Thymus (tissue), 11 donors: ENCODE measurements around the gene DIAPH2. TPM values are rescaled to one million over a fixed set of nuclear protein-coding genes. Genes with fewer than 3 reads are reported as not detected.
"Not testable (repeated sequence)": the region's sequence is repeated elsewhere in the genome, so short reads cannot be mapped to it uniquely, and the experiment has no call there.

Source experiments
- DNase-seq, 9 donors: peaks; one replicate each; pipeline ENCODE4 v3.0.0-alpha.2; 2013; ENCODE audit warnings: low spot score in 9 of 9, low read depth in 6 of 9, missing footprints in 1 of 9
- H3K27ac ChIP-seq, 2 donors: one replicate each; pipeline ENCODE4 v1.5.1; 2013; ENCODE audit warnings: control low read depth in 1 of 2, low read depth in 1 of 2, low read length in 1 of 2, mild to moderate bottlenecking in 1 of 2, moderate library complexity in 1 of 2
- H3K27me3 ChIP-seq, 2 donors: one replicate each; pipeline ENCODE4 v1.5.1; 2013; ENCODE audit warnings: low read length in 1 of 2; ENCODE audit not compliant: control insufficient read depth in 2 of 2, insufficient read depth in 1 of 2
- H3K36me3 ChIP-seq, 2 donors: one replicate each; pipeline ENCODE4 v1.5.1; 2013; ENCODE audit warnings: low read length in 1 of 2, mild to moderate bottlenecking in 1 of 2, moderate library complexity in 1 of 2; ENCODE audit not compliant: control insufficient read depth in 2 of 2, insufficient read depth in 2 of 2
- H3K4me1 ChIP-seq, 2 donors: one replicate each; pipeline ENCODE4 v1.5.1; 2013; ENCODE audit warnings: low read length in 2 of 2; ENCODE audit not compliant: control insufficient read depth in 2 of 2, insufficient read depth in 2 of 2
- H3K4me3 ChIP-seq, 2 donors: one replicate each; pipeline ENCODE4 v1.5.1; 2013; ENCODE audit warnings: low read length in 2 of 2, control low read depth in 1 of 2, mild to moderate bottlenecking in 1 of 2
- H3K9me3 ChIP-seq, 2 donors: one replicate each; pipeline ENCODE4 v1.5.1; 2013; ENCODE audit warnings: low read length in 1 of 2, mild to moderate bottlenecking in 1 of 2; ENCODE audit not compliant: control insufficient read depth in 2 of 2, insufficient read depth in 1 of 2
- WGBS: extraction: QIAGEN DNeasy Blood & Tissue Kit; methylation state at CpG from one replicate; pipeline ENCODE4 v1.1.7; 2013; 5-methylcytosine and 5-hydroxymethylcytosine counted together
- polyA plus RNA-seq: library from polyadenylated mRNA; stranded (reverse); fragments of 200-250 nt; gene quantifications from one replicate; pipeline ENCODE4 v1.2.3, GENCODE V29; 2013
- total RNA-seq: library from RNA; stranded (reverse); fragments of 120-200 nt; gene quantifications from one replicate; pipeline ENCODE4 v1.2.4, GENCODE V29; 2013
- donor health status: healthy.

DIAPH2 gene
- total and polyA plus RNA-seq, 2 donors, result 4.8 to 13.1 TPM

DNA sequence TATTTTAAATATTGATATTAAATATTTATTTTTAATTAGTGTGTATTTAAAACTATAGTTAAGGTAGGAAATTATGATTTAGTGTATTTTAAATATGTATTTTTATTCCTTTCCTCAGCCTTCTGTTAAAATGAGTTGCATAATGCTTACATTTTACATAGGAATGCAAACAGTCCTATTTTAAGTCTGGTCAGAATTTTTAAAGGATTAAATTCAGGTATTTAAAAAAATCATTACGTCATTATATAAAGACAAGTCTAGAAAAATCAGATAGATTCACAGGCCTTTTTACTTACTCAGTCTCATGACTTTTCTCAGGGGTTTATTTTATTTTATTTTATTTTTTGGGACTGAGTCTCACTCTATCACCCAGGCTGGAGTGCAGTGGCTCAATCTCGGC lies 148.7 kb downstream of the DIAPH2 start:
- 96% methylated on average over 2 of the region's 2 CpGs for WGBS
- no peaks in the 10 kb centered on the region for H3K36me3 ChIP-seq
- no peak overlapping the region for H3K27ac ChIP-seq
- no peaks in the 10 kb centered on the region for H3K9me3 ChIP-seq
- H3K27me3 ChIP-seq, result no peaks in the 10 kb centered on the region
- DNase-seq, result no peak
- no peaks in the 10 kb centered on the region for H3K4me1 ChIP-seq
- no peak overlapping the region for H3K4me3 ChIP-seq

DNA sequence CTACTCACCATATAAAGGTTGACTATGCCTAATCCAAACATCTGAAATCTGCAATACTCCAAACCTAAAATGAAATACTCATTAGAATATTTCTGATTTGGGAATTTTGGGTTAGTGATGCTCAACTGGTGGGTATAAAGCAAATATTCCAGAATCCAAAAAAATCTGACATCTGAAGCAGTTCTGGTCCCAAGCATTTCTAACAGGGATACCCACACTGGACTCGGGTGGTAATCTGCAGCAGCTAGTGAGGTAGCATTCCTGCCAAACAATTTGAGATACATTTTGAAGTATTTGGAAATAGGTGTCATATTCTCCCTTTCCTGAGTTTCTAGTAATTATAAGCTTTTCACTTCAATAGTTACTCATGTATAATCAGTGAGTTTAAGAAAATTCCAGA lies 149.5 kb downstream of the DIAPH2 start:
- Histone ChIP-seq H3K4me3 (no peak overlapping the region), H3K27me3 (no peaks in the 10 kb centered on the region), H3K27ac (no peak overlapping the region), H3K9me3 (no peaks in the 10 kb centered on the region), H3K36me3 (no peaks in the 10 kb centered on the region), H3K4me1 (no peaks in the 10 kb centered on the region)
- WGBS, result 97% methylated on average over 1 of the region's 1 CpG
- DNase-seq, result no peak

DNA sequence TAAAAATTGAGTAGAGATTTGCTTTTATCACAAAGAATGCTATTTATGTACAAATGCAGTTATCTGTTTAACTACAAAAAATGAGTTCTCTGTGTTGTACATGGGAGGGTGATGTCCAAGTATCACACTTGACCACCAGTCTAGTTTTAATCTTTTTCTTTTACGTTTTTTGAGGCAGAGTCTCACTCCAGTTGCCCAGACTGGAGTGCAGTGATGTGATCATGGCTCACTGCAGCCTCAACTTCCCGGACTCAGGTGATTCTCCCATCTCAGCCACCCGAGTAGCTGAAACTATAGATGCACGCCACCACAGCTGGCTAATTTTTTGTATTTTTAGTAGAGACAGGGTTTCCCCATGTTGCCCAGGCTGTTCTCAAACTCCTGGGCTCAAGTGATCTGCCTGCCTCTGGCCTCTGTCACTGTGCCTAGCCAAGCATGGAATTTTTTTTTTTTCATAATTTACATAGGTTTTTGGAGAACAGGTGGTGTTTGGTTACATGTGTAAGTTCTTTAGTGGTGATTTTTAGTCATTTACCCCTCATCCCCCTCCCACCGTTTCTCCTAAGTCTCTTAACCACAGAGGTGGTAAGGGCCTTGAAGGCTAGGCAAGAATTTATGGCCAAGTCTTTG lies 151.1 kb downstream of the DIAPH2 start:
- H3K9me3 ChIP-seq, result no peaks in the 10 kb centered on the region
- no peak overlapping the region for H3K4me3 ChIP-seq
- H3K27ac ChIP-seq, result no peak overlapping the region
- H3K36me3 ChIP-seq, result no peaks in the 10 kb centered on the region
- WGBS, result 87% methylated on average over 5 of the region's 5 CpGs
- H3K27me3 ChIP-seq, result no peaks in the 10 kb centered on the region
- H3K4me1 ChIP-seq, result no peaks in the 10 kb centered on the region
- no peak for DNase-seq

DNA sequence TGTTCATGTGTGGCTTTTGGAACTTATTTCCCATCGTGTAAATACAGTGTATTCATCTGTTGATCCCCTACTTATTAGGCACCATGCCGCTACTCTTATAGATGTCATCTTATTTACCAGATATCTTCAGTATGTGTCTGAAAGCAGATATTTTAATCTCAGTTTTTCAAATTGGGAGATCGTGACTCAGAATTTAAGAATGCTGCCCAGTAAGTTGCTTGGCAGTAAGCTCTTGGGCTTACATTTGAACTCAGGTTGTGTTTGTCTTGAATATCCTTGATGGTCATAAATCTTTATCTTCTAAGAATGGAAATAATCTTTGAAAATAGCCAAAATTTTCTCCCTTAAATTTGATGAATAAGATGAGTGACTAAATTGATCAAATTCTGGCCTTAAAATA lies 153.2 kb downstream of the DIAPH2 start:
- Histone ChIP-seq H3K36me3 (no peaks in the 10 kb centered on the region), H3K27ac (no peak overlapping the region), H3K27me3 (no peaks in the 10 kb centered on the region), H3K4me1 (no peaks in the 10 kb centered on the region), H3K9me3 (no peaks in the 10 kb centered on the region), H3K4me3 (no peak overlapping the region)
- DNase-seq, result no peak
- 97% methylated on average over 3 of the region's 3 CpGs for WGBS

DNA sequence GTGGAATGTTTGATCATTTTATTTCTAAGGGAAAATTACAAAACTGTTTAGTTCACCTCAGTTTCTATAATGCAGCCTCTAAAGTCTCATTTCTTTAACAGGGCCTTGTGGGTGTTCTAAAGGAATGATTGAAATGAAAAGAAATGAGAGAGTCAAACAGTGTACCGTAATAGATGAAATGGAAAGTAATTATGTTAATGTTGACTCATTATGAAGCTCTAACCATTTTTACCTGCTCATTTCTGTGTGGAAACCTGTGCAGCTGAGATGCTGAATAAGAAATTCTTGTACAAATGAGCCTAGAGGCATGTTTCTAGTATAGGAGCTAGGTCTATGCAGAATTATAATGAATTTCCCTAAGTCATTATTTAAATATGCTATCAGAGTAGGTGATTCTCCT lies 153.9 kb downstream of the DIAPH2 start:
- no peaks in the 10 kb centered on the region for H3K36me3 ChIP-seq
- no peak for DNase-seq
- no peaks in the 10 kb centered on the region for H3K9me3 ChIP-seq
- 95% methylated on average over 1 of the region's 1 CpG for WGBS
- no peaks in the 10 kb centered on the region for H3K27me3 ChIP-seq
- no peaks in the 10 kb centered on the region for H3K4me1 ChIP-seq
- H3K27ac ChIP-seq, result no peak overlapping the region
- no peak overlapping the region for H3K4me3 ChIP-seq

DNA sequence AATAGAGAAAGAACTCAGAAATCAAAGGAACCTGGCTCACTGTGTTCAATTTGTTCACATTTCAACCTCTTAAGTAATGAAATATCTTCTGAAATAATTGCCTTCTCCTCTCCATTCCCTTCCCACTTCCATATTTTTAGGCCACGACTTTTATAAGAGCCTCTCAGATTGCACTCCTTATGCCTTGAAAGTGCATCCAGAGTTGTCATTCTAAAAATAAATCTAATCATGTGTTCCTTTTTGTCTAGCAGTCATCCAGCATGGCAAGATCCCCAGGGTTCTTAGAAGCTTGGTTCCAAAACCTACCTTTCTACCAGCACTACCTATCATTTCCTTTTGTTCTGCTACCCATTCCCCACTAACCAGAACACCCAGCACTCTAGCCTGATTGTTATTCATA lies 156.7 kb downstream of the DIAPH2 start:
- H3K27me3 ChIP-seq, result no peaks in the 10 kb centered on the region

DNA sequence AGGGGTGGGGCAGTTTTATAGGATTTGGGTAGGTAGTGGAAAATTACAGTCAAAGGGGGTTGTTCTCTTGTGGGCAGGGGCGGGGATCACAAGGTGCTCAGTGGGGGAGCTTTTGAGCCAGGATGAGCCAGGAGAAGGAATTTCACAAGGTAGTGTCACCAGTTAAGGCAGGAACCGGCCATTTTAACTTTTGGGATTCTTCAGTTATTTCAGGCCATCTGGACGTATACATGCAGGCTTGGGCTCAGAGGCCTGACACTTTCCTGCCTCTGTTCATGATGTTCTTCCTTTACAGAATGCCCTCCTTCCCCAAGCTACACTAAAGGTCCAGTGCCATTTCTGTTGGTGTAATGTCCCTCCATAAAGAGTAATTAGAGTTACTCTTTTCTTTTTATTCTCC lies 157.2 kb downstream of the DIAPH2 start:
- not testable (repeated sequence) for H3K36me3 ChIP-seq, H3K4me1 ChIP-seq, H3K4me3 ChIP-seq, DNase-seq, H3K27ac ChIP-seq, H3K9me3 ChIP-seq, H3K27me3 ChIP-seq
- 97% methylated on average over 3 of the region's 3 CpGs for WGBS

More for the DNA sequence above, 156.7 kb downstream of the DIAPH2 start:
- H3K36me3 ChIP-seq, result no peaks in the 10 kb centered on the region
- no peaks in the 10 kb centered on the region for H3K9me3 ChIP-seq
- DNase-seq, result no peak
- no peak overlapping the region for H3K4me3 ChIP-seq
- no peak overlapping the region for H3K27ac ChIP-seq
- H3K4me1 ChIP-seq, result no peaks in the 10 kb centered on the region
- WGBS, result 94% methylated on average over 1 of the region's 1 CpG

DNA sequence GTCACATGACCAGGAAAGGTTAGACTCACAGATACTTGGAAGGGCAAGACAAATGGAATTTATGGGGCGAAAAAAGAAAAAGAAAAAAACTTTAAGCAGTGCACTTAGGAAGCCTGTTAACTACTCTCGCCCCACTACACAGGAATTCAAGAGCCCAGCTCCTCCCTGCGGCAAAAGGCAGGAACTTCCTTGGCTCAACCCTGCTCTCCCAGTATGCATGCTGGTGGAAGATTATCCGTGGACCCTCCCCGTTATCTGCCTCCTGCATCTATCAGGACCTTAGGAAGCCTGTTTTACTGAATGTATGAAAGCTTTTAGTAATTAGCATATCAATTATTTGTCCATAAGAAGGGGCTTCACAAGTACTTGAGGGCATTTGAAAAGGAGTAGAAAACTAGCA lies 158.9 kb downstream of the DIAPH2 start:
- Histone ChIP-seq H3K9me3 (no peaks in the 10 kb centered on the region), H3K27ac (no peak overlapping the region), H3K36me3 (no peaks in the 10 kb centered on the region), H3K27me3 (no peaks in the 10 kb centered on the region), H3K4me3 (no peak overlapping the region), H3K4me1 (no peaks in the 10 kb centered on the region)
- no peak for DNase-seq
- 97% methylated on average over 5 of the region's 5 CpGs for WGBS

DNA sequence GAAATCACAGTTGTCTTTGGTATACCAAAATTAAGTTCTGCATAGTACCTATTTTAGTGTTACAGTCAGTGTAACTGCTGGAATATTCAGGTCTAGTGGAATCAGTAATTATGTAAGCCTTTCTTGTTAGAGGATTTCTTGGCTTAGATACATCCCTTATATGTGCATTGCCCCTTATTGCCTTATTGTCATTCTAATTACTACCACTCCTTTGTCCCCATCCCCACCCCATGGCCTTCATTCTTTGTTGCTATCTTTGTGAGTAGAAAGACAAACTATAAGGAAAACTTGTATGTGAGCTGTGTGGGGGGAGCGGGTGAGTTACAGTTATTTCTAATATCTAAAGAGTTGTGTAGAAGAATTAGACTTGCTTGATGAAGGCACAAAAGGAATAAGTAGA lies 162.2 kb downstream of the DIAPH2 start:
- H3K27ac ChIP-seq, result no peak overlapping the region
- H3K4me3 ChIP-seq, result no peak overlapping the region
- no peaks in the 10 kb centered on the region for H3K36me3 ChIP-seq
- H3K27me3 ChIP-seq, result no peaks in the 10 kb centered on the region
- no peak for DNase-seq
- H3K9me3 ChIP-seq, result no peaks in the 10 kb centered on the region
- whole genome bisulfite sequencing, result 98% methylated on average over 1 of the region's 1 CpG
- H3K4me1 ChIP-seq, result no peaks in the 10 kb centered on the region

DNA sequence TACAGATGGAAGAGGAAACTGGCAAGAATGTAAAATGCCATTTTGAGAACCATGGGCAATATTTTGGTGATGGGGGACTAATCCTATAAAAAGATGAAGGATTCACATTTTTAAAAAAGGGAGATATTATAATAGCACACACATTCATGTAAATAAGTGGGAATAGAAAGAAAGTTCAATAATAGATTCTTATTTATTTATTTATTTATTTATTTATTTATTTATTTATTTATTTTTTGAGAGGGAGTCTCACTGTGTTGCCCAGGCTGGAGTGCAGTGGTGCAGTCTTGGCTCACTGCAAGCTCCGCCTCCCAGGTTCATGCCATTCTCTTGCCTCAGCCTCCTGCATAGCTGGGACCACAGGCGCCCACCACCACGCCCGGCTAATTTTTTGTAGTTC lies 174.8 kb downstream of the DIAPH2 start:
- not testable (repeated sequence) for DNase-seq, H3K4me1 ChIP-seq, H3K27ac ChIP-seq, H3K4me3 ChIP-seq, H3K9me3 ChIP-seq, H3K36me3 ChIP-seq, H3K27me3 ChIP-seq
- WGBS, result 98% methylated on average over 4 of the region's 4 CpGs
